T follicular helper cell (primary cell): ENCODE measurements around the gene OSTC.

Experiments
- DNase-seq: peaks from one replicate; pipeline ENCODE4 v3.0.0-alpha.2; 2020; ENCODE audit warnings: low read depth

OSTC gene

DNA sequence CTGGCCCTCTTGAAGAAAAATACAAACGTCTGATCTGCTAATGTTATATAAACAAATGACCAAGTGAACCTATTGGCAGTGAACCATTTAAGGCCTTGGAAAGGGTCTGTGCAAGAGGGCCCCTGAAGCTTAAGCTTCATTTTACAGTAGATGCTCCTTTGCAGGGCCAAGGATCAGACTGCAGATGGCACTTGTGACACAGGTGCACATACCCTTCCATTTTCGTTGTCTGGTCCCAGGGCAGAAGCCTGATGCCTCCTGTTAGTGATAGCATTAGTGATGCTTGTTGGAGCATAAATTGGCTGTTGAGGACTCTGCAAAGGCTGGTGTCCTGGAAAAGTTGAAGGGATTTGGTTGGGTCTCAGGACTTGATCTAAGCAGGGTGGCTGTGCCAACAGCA lies 65.9 kb downstream of the OSTC start:
- no peak for DNase-seq

DNA sequence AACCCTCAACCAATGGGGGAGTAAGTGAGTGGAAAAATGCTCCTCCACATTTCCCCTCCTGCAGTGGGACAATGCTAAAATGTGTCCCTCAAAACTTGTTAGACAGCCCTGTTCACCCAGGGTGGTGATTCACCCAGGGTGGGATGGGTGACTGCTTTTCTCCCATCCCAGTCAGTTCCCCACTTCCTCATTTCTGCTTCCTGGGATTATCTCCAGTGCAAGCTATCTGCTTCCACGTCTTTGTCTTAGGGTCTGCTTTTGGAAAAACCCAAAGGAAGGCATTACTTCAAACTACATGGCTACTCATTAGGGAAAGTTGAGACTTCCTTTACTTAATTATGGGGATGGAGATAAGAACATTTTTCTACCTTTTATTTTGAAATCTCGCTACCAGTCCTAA lies 67.0 kb downstream of the OSTC start:
- no peak for DNase-seq
